ENCODE results near the gene C1QA. TPM values are rescaled to one million over a fixed set of nuclear protein-coding genes. Genes with fewer than 3 reads are reported as not detected.

C1QA gene
- total and polyA plus RNA-seq, 2 of the 4 experiments (the other 2 are of a cell fraction): not detected

GRCh38 chr1:22687191-22687590 is 50.8 kb downstream of the C1QA start:
- H3K4me2 ChIP-seq (ENCODE audit: low read depth, low read length): no peak overlapping the region
- no peaks in the 10 kb centered on the region for H4K20me1 ChIP-seq (ENCODE audit: insufficient read depth, low read length)
- H2BK120ac ChIP-seq (ENCODE audit: low read depth, low read length): no peak overlapping the region
- 0 out of 2 replicates have a peak, but pooled peaks cover 5% of the 10 kb centered on the region for H3K9me1 ChIP-seq (ENCODE audit: insufficient read depth, low read length)
- ChIA-PET POLR2A (ENCODE audit: unreplicated experiment) (no interaction called here), CTCF (no interaction called here)
- H3K79me1 ChIP-seq (ENCODE audit: low read depth in 1 of 2, low read length in 2 of 2): no peaks in the 10 kb centered on the region
- H3K56ac ChIP-seq (ENCODE audit: extremely low read depth, insufficient read depth, low read length): no peak overlapping the region
- no CpG with 5 or more reads among the region's 2 CpGs for WGBS, 2 experiments (ENCODE audit: extremely low coverage in 2 of 2, insufficient read length in 1 of 2)
- no peak overlapping the region; the same call in 1 of the 2 replicates for H3K14ac ChIP-seq (replicated peaks; ENCODE audit: low read depth, low read length)
- in situ Hi-C loops (cut with MboI; ENCODE audit: low sequenced_read_pairs): no loop called here
- no peak overlapping the region for H2BK15ac ChIP-seq (ENCODE audit: low read depth, low read length)
- TF ChIP-seq CTCF (conservative IDR thresholded peaks at IDR 0.05; ENCODE audit: low read depth, low read length): no peak
- 0 out of 2 replicates have a peak, but pooled peaks have one; percentile 29 for TF ChIP-seq MAFK (IDR thresholded peaks at IDR 0.05; ENCODE audit: low read depth, low read length)
- no peak; the same call in 1 of the 2 replicates for TF ChIP-seq NFE2L2 (IDR thresholded peaks at IDR 0.05; ENCODE audit: low read depth, low read length)
- peak; percentile 64; the same call in 1 of the 2 replicates for TF ChIP-seq CEBPB (IDR thresholded peaks at IDR 0.05; ENCODE audit: low read depth, low read length)
- no peak overlapping the region for H4K91ac ChIP-seq (ENCODE audit: insufficient read depth, low read depth, low read length)
- no peak overlapping the region for H3K27ac ChIP-seq (ENCODE audit: insufficient read depth, low read length)
- peak; percentile 70 for DNase-seq
- H2BK5ac ChIP-seq (ENCODE audit: low read depth, low read length, poor library complexity, severe bottlenecking): no peak overlapping the region
- H3K4me1 ChIP-seq (ENCODE audit: control insufficient read depth, insufficient read depth, low read length): peaks cover 10% of the 10 kb centered on the region
- peaks cover 10% of the 10 kb centered on the region; the same call in 1 of the 2 replicates for H3K27me3 ChIP-seq (ENCODE audit: control insufficient read depth, insufficient read depth, low read length)
- H2AK9ac ChIP-seq (replicated peaks; ENCODE audit: low read depth, low read length, poor library complexity): no peak overlapping the region
- dilution Hi-C loops (cut with HindIII; ENCODE audit: low sequenced_read_pairs, unreplicated experiment): no loop called here
- H3K23ac ChIP-seq (ENCODE audit: low read depth, low read length): no peak overlapping the region
- no peaks in the 10 kb centered on the region for H3K9me3 ChIP-seq (ENCODE audit: control insufficient read depth, insufficient read depth, low read length)
- BruUV-seq (replicated peaks): no TSS peak
- H2BK20ac ChIP-seq (ENCODE audit: low read depth, low read length): no peak overlapping the region; the same call in 1 of the 2 replicates
- H3K36me3 ChIP-seq (ENCODE audit: control insufficient read depth, insufficient read depth, low read length): no peaks in the 10 kb centered on the region
- no peak overlapping the region for H3K9ac ChIP-seq (ENCODE audit: low read depth, low read length)
- no peak overlapping the region for H3K4me3 ChIP-seq (ENCODE audit: insufficient read depth, low read depth, low read length)
- peak; percentile 28 for ATAC-seq (ENCODE audit: low read depth)
- no peak overlapping the region for H4K8ac ChIP-seq (ENCODE audit: low read depth in 2 of 2, low read length in 2 of 2)
- no peak overlapping the region for H3K18ac ChIP-seq (ENCODE audit: low read depth, low read length)
- peak overlapping the region; percentile 47; the same call in 1 of the 2 replicates for H2AK5ac ChIP-seq (ENCODE audit: low read depth, low read length)
- no peak overlapping the region; the same call in 1 of the 2 replicates for H3K4ac ChIP-seq (ENCODE audit: low read depth, low read length)
- intact Hi-C loops (cut with micrococcal nuclease): no loop called here
- H4K5ac ChIP-seq (ENCODE audit: low read depth, low read length): no peak overlapping the region
- H2AFZ ChIP-seq (replicated peaks; ENCODE audit: low read length, poor library complexity): no peak overlapping the region

Measured in IMR-90 (cell line).